H1 (cell line): ENCODE results near the gene MACROD2.

Source experiments
- BACH1 ChIP-seq: IDR thresholded peaks from 2 replicates; pipeline ENCODE4 v1.6.1; 2012; ENCODE audit warnings: low read length, improper control_type of control experiment
- CBX5 ChIP-seq: fragments of 300-800, 300-1000 bp; sonication (generic); IDR thresholded peaks from 2 replicates; pipeline ENCODE4 v1.7.1; 2016; ENCODE audit warnings: antibody characterized with exemption, low read length, low read depth
- CEBPB ChIP-seq: IDR thresholded peaks from 2 replicates; pipeline ENCODE4 v1.6.1; 2012; ENCODE audit warnings: low read depth, low read length
- CTCF ChIP-seq, 3 experiments: IDR thresholded peaks; 1 replicate in 2 of 3; 2 replicates in 1 of 3; pipeline versions ENCODE4 v1.5.1 to v1.6.1; 2011; ENCODE audit warnings: low read length in 3 of 3, mild to moderate bottlenecking in 3 of 3, inconsistent platforms in 2 of 3, low read depth in 1 of 3, moderate library complexity in 1 of 3; ENCODE audit not compliant: insufficient read depth in 1 of 3; ENCODE audit errors: control extremely low read depth in 1 of 3
- E2F6 ChIP-seq: IDR thresholded peaks from 2 replicates; pipeline ENCODE4 v1.6.1; 2012; ENCODE audit warnings: inconsistent platforms
- EGR1 ChIP-seq: IDR thresholded peaks from 2 replicates; pipeline ENCODE4 v1.6.1; 2011; ENCODE audit warnings: low read depth, low read length, borderline replicate concordance
- GTF2F1 ChIP-seq: IDR thresholded peaks from 2 replicates; pipeline ENCODE4 v1.6.1; 2012; ENCODE audit warnings: low read depth, low read length, improper control_type of control experiment, borderline replicate concordance
- MAFK ChIP-seq: IDR thresholded peaks from 2 replicates; pipeline ENCODE4 v1.6.1; 2012; ENCODE audit warnings: low read depth, mild to moderate bottlenecking, improper control_type of control experiment, low read length
- NANOG ChIP-seq: IDR thresholded peaks from 2 replicates; pipeline ENCODE4 v1.6.1; 2011; ENCODE audit warnings: low read length, low read depth, mild to moderate bottlenecking, inconsistent platforms; ENCODE audit not compliant: insufficient read depth, poor library complexity, severe bottlenecking
- POLR2A ChIP-seq, 2 experiments: IDR thresholded peaks; 1 replicate in 1 of 2; 2 replicates in 1 of 2; pipeline ENCODE4 v1.6.1; 2011; ENCODE audit warnings: low read depth in 2 of 2, low read length in 2 of 2, mild to moderate bottlenecking in 2 of 2; ENCODE audit errors: control extremely low read depth in 1 of 2
- POLR2AphosphoS5 ChIP-seq: IDR thresholded peaks from 2 replicates; pipeline ENCODE4 v1.6.1; 2011; ENCODE audit warnings: low read depth, low read length
- RFX5 ChIP-seq: IDR thresholded peaks from 2 replicates; pipeline ENCODE4 v1.6.1; 2011; ENCODE audit warnings: low read depth, low read length, improper control_type of control experiment, borderline replicate concordance

GRCh38 chr20:14712302-14712739 is 717.0 kb downstream of the MACROD2 start:
- TF ChIP-seq NANOG, result no peak
- no peak for TF ChIP-seq CBX5
- TF ChIP-seq RFX5, result no peak
- TF ChIP-seq E2F6, result no peak
- TF ChIP-seq CTCF (IDR thresholded peaks at IDR 0.05; ENCODE audit: control extremely low read depth in 1 of 3, insufficient read depth in 1 of 3, low read depth in 1 of 3, low read length in 3 of 3), result no peak
- no peak for TF ChIP-seq MAFK
- TF ChIP-seq POLR2AphosphoS5, result no peak
- no peak for TF ChIP-seq GTF2F1
- no peak for TF ChIP-seq POLR2A (IDR thresholded peaks at IDR 0.05; ENCODE audit: control extremely low read depth in 1 of 2, low read depth in 2 of 2, low read length in 2 of 2)
- no peak for TF ChIP-seq BACH1
- TF ChIP-seq EGR1, result no peak
- TF ChIP-seq CEBPB, result no peak
